Activated T-cell treated with anti-CD3 and anti-CD28 coated beads for 48 hours (primary cell): ENCODE data around the gene CLCN7.

Experiments used
- DNase-seq: peaks from one replicate; pipeline ENCODE4 v3.0.0-alpha.2; 2020; ENCODE audit warnings: low read depth

The CLCN7 gene

GRCh38 chr16:1401758-1402154 lies 73.1 kb downstream of the CLCN7 start:
- no peak for DNase-seq

- DNase-seq, result no peak
Observed at GRCh38 chr16:1401061-1401757, 73.6 kb downstream of the CLCN7 start.

DNA sequence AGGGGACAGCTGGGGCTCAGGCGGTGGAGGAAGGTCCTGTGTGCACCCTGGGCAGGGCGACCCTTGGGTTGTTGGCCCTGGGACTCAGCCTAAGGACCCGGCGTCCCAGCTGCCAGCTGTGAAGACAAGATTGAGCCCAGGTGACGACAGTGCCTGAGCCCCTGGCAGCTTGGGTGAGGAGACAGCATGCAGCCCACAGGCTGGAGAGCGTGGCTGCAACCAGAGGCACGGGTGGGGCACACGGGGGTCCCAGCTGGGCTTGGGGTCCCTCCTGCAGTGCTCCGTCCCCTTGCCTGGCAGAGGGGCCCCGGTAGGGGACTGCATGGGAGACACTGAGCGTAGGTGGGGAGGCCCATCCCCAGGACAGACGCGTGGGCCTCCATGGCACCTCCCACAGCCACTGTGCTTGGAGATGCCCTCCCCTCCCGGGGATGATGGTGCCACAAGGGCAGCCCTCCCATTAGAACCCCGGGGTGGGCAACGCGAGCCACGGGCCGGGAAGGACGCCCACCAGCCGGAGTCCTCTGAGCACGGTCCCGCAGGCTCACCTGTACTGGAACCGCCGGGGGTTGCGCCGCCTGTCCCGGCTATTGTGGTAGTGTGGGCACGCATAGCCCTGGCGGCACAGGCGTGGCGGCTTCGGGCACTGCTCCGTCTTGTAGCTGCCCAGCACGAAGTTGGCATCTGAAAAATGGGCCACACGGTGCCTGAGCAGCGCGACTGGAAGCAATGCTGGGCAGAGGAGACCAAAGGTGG lies 75.8 kb downstream of the CLCN7 start:
- DNase-seq, result no peak

- DNase-seq, result no peak
Observed at GRCh38 chr16:1398351-1398750, 76.5 kb downstream of the CLCN7 start.

- DNase-seq, result no peak
Observed at GRCh38 chr16:1397779-1398178, 77.0 kb downstream of the CLCN7 start.

- DNase-seq, result no peak
Observed at GRCh38 chr16:1395444-1396031, 79.3 kb downstream of the CLCN7 start.
